HFF-Myc (cell line): ENCODE measurements around the gene MLXIPL.
"Not testable (repeated sequence)": the region's sequence is repeated elsewhere in the genome, so short reads cannot be mapped to it uniquely, and the experiment has no call there.

ENCODE experiments used
- DNase-seq: peaks from one replicate; pipeline ENCODE4 v3.0.0-alpha.2; 2011; ENCODE audit warnings: low read depth; ENCODE audit errors: extremely low read depth
- H3K4me3 ChIP-seq: replicated peaks from 2 replicates; pipeline ENCODE4 v1.5.1; 2011; ENCODE audit warnings: low read depth, mild to moderate bottlenecking, control low read depth, low read length
- TF ChIP-seq, protein P1 (sequence below): IDR thresholded peaks from 2 replicates; pipeline ENCODE4 v1.5.1; 2012; ENCODE audit warnings: mild to moderate bottlenecking, low read depth, low read length, control low read depth; ENCODE audit errors: missing control alignments

Gene MLXIPL

DNA sequence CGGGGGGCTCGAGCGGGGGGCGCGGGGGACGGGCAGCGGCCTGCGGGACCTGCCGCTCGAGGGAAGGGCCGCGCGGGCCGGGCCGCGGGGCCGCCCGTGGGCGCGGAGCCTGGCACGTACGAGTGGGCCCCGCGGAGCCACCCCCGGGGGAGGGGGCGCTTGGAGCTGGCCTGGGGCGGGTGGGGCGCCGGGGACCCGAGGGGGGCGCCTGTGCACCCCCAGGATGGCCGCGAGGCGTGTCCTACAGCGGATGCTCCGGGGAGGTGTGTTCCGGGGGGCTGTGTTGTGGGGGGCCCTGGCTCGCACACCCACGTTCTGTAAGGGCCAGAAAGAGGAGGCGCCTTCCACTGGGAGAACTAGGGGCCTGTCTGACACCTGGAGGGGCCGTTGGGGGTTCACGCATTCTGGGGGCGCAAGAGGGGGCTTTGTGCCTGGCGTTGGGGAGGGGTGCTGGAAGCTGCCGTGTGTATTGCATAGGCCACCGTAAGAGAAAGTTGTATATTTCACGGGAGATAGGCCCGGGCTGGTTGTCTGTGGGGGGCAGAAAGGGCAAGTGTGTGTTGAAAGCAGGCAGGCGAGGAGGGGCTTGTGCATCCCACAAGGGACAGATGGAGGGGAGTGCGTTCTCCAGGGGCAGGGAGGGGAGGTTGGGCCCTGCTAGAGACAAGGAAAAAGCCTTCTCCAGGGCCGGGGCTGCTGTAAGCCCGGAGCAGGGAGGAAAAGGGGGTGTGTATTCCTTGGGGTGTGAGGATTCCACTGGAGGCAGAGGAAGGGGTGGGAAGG lies 44.0 kb upstream of the MLXIPL start:
- peak overlapping the region; percentile 50 for H3K4me3 ChIP-seq
- DNase-seq = no peak
- TF ChIP-seq, protein P1, sequence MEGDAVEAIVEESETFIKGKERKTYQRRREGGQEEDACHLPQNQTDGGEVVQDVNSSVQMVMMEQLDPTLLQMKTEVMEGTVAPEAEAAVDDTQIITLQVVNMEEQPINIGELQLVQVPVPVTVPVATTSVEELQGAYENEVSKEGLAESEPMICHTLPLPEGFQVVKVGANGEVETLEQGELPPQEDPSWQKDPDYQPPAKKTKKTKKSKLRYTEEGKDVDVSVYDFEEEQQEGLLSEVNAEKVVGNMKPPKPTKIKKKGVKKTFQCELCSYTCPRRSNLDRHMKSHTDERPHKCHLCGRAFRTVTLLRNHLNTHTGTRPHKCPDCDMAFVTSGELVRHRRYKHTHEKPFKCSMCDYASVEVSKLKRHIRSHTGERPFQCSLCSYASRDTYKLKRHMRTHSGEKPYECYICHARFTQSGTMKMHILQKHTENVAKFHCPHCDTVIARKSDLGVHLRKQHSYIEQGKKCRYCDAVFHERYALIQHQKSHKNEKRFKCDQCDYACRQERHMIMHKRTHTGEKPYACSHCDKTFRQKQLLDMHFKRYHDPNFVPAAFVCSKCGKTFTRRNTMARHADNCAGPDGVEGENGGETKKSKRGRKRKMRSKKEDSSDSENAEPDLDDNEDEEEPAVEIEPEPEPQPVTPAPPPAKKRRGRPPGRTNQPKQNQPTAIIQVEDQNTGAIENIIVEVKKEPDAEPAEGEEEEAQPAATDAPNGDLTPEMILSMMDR = no peak

DNA sequence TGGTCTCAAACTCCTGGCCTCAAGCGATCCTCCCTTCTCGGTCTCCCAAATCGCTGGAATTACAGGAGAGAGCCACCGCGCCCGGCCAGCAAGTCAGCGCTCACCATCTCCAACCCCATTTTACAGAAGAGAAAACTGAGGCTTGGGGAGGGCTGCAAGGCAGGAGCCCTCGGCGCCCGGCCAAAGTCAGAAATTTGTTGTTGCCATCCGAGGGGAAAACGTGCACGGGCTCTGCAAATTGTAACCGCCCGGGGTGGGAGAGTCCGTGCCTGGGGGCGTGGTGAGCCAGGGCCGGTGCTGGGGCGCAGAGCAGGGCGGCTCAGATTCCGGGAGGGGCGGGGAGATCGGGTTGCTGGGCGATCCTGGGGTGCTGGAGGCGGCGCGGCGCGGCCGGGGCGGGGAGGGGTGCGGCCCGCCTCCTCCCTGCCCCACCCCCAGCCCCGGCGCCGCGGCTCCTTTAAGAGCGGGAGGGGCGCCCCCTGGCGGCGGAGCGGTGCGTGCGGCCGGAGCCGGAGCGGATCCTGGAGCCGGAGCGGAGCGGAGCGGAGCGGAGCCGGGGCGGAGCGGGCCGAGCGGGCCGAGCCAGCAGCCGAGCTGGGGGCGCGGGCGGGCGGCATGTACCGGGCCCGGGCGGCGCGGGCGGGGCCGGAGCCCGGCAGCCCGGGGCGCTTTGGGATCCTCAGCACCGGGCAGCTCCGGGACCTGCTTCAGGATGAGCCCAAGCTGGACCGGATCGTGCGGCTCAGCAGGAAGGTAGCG lies 43.2 kb upstream of the MLXIPL start, which contains the start of gene VPS37D:
VPS37D (plus strand) TSS at position 488 of the 759 bp plus-strand sequence; CDS start at position 616, 128 bp downstream.
- peak within 1 kb of the TSS; percentile 50 for H3K4me3 ChIP-seq
- TF ChIP-seq, protein P1 = peak; percentile 50
- DNase-seq = peak; percentile 42

DNA sequence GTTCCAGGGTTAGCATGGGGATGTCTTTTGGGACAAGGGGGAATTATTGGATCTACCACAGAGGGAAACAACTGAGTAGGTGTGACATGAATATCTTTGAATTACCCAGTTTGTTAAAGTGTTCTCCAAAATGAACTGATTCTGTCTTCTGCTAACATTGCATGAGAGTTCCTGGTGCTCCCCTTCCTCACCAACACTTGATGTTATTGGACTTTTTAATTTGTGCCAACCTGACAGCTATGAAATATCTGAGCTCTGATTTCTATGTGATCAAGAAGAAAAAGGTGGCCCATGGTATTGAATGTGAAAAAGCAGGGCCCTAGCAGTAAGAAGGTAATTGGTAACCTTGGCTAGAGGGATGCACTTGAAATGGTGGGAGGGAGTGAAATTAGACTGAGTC lies 38.7 kb upstream of the MLXIPL start:
- DNase-seq = no peak
- TF ChIP-seq, protein P1 = no peak
- no peak overlapping the region for H3K4me3 ChIP-seq

DNA sequence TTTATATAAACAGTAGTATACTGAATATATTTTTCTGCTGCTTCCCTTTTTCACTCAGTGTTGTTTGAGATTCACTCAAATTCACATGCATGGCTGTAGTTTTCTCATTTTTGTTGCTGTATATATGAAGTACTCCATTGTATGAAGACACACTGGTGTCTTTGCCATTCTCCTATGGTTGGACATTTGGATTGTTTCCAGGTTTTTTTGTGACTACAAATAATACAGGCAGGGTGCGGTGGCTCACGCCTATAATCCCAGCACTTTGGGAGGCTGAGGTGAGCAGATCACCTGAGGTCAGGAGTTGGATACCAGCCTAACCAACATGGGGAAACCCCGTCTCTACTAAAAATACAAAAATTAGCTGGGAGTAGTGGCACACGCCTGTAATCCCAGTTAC lies 36.3 kb upstream of the MLXIPL start:
- H3K4me3 ChIP-seq, DNase-seq: not testable (repeated sequence)

DNA sequence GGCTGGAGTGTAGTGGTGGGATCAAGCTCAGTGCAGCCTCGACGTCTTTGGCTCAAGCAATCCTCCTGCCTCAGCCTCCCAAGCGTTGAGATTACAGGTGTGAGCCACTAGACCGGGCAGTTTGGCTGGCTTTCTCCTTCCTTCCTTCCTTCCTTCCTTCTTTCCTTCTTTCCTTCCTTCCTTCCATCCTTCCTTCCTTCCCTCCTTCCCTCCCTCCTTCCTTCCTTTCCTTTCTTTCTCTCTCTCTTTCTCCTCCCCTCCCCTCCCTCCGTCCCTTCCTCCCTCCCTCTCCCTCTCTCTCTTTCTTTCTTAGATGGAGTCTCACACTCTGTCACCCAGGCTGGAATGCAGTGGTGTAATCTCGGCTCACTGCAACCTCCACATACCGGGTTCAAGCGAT lies 35.7 kb upstream of the MLXIPL start:
- no peak for DNase-seq
- TF ChIP-seq, protein P1 = no peak
- no peak overlapping the region for H3K4me3 ChIP-seq

DNA sequence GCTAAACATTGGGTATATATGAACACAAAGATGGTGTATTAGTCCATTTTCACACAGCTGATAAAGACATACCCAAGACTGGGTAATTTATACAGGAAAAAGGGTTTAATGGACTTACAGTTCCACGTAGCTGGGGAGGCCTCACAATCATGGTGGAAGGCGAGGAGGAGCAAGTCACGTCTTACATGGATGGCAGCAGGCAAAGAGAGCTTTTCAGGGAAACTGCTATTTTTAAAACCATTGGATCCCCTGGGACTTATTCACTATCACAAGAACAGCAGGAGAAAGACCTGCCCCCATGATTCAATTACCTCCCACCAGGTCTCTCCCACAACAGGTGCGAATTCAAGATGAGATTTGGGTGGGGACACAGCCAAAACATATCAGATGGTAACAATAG lies 31.0 kb upstream of the MLXIPL start:
- H3K4me3 ChIP-seq, DNase-seq: not testable (repeated sequence)

DNA sequence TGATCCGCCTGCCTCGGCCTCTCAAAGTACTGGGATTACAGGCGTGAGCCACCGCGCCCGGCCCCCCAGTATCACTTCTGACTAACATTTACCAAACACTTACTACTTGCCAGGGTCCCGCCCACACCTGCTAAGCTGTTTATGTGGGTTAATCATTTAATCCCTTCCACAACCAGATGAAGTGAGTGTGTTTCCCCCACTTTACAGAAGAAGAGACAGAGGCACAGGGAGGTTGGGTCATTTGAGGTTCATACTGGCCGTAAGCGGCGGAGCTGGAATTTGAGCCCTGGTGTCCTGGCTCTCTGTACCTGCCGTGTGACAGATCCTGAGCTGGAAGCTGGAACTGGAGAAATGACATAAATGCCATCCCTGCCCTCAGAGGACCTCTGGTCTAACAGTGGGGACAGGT lies 28.2 kb upstream of the MLXIPL start:
- no peak overlapping the region for H3K4me3 ChIP-seq
- no peak for DNase-seq
- TF ChIP-seq, protein P1 = no peak
